ENCODE measurements around the gene VAV3.
"Not testable (repeated sequence)": the region's sequence is repeated elsewhere in the genome, so short reads cannot be mapped to it uniquely, and the experiment has no call there.

The VAV3 gene

DNA sequence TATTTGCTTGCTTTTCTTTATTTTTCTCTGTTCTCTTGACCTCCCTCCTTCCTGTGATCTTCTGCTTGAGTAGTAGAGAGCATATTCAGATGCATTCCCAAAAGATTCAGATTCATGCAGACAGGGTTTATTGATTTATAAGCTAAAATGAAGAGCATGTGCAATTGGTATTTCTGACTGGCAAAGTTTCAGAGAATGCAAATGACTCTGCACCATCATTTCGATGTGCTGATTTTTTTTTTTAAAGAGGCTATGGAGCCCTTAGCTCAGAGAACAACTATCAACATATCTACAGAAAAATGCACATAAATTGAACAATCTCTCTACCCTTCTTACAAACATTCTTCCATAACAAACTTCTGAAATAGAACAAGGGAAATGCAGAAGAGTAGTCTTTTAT is 312.0 kb downstream of the VAV3 start:
- no peak for DNase-seq (ENCODE audit: low read depth in 1 of 2, low spot score in 1 of 2)

DNA sequence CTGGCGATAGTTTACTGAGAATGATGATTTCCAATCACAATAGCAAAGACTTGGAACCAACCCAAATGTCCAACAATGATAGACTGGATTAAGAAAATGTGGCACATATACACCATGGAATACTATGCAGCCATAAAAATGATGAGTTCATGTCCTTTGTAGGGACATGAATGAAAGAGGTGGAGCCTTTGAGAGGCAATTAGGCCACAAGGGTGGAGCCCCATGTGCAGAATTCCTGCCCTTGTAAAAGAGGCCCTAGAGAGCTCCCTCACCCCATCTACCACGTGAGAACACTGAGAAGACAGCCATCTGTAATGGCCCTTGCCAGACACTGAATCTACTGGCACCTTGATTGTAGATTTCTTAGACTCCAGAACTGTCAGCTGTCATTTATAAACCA is 314.2 kb downstream of the VAV3 start:
- DNase-seq (ENCODE audit: low read depth in 1 of 2, low spot score in 1 of 2): not testable (repeated sequence)

DNA sequence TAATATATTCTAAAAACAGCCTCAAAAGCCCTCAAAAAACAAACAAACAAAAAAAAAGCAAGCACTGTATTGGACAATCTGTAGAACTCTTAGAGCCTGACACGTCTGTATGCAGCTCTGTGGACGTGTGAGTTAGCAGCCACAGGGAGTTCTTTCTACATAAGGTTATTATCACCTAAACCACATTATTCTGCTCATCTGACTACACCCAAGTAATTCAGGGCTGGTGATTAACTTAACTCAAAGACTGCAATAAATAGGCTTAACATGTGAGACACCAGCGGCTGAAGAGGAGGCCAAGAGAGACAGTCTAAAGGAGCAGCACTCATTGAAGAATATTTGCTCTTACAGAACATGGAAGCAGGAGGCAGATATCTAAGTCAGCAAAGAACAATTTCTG is 316.0 kb downstream of the VAV3 start:
- DNase-seq (ENCODE audit: low read depth in 1 of 2, low spot score in 1 of 2): no peak

DNA sequence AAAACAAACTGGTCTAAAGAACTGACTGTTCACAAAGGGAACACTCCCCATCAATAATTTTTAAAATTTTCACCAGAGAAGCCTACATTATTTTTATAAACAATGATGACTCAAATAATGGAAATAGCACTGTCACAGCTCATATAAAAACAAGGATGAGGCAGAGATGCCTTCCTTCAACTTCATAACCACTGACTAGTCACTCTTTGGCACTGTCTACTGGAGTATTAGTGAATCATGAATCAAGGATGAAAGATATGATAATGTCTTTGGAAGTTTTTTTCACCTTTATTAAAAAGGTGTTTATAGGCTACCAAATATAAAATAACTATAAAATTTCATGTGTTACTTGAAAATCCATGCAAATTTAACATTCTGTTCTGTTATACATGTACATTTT is 316.9 kb downstream of the VAV3 start:
- no peak for DNase-seq (ENCODE audit: low read depth in 1 of 2, low spot score in 1 of 2)

DNA sequence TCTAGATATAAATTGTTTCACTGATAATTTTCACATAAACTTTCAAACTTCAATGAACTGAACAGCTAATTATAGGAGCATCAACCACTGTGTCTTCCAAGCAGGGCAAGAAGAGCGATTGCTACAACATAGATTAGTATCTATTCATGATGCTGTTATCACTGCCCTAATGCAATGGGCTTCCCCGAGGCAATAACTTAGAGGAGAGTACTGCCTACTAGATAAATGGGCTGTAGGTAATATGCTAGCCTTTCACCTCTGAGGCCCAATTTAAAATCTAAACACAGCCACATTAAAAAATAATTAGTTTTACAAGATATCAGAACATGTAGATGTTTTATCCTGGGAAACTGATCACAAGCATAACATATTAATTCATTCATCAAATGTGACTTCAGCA is 318.0 kb downstream of the VAV3 start:
- no peak for DNase-seq (ENCODE audit: low read depth in 1 of 2, low spot score in 1 of 2)

DNA sequence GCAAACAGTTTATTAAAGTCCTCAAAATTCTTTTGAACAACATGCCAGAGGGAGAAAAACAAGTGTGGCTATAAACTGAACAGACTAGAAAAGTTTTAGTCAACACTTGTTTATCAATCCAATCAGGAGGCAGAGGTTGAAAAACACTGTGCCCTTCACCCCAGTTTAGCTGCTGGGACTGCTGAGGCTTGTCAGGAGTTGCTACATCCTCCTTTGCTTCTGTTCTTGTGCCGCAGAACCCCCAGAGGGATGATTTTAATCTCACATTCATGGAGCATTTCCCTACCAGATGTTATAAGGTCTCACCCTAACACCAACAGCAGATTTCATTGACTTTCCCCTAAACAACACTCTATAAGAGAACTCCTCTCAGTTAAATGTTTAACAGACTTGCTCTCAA is 321.2 kb downstream of the VAV3 start:
- no peak for DNase-seq (ENCODE audit: low read depth in 1 of 2, low spot score in 1 of 2)

DNA sequence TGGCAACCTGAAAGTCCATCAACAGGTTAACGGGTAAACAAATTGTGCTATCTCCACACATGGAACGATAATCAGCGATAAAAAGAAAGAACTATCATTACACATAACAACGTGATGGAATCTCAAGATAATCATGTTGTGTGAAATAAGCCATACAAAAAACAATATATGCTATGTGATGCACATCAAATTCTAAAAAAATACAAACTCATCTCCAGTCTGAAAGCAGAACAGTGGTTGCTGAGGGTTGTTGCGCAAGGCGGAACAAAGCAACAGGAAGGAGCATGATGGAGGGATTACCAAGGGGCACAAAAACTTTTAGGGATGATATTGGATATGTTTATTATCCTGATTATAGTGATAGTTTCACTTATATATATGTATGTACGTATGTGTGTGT is 324.8 kb downstream of the VAV3 start:
- DNase-seq (ENCODE audit: low read depth in 1 of 2, low spot score in 1 of 2): no peak

DNA sequence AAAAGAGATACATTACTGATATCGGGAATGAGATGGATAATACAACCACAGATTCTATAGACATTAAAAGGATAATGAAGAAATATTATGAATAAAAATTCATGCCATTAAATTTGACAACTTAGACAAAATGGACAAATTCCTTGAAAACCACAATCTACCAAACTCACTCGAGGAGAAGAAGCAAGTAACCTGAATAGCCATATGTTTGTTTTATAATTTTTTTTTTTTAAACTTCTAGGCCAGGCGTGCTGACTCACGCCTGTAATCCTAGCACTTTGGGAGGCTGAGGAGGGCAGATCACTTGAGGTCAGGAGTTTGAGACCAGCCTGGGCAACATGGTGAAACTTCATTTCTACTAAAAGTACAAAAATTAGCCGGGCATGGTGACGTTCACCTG is 327.9 kb downstream of the VAV3 start:
- DNase-seq (ENCODE audit: low read depth in 1 of 2, low spot score in 1 of 2): no peak

DNA sequence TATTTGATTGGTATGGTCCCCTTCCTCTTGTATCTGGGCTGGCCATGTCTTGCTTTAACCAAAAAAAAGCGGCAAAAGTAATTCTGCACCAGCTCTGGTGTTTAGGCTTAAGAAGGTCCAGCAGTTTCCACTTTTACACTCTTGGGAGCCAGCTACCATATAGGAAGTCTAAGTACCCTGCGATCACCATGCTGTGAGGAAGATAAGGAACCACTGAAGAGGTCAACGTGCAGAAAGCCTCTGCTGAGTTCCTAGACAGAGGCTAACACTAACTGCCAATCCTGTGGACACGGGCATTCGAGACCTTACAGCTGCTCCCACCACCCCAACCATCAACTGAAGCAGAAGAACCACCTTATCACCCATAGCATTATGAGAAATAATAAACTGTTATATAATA is 331.4 kb downstream of the VAV3 start:
- DNase-seq (ENCODE audit: low read depth in 1 of 2, low spot score in 1 of 2): no peak

DNA sequence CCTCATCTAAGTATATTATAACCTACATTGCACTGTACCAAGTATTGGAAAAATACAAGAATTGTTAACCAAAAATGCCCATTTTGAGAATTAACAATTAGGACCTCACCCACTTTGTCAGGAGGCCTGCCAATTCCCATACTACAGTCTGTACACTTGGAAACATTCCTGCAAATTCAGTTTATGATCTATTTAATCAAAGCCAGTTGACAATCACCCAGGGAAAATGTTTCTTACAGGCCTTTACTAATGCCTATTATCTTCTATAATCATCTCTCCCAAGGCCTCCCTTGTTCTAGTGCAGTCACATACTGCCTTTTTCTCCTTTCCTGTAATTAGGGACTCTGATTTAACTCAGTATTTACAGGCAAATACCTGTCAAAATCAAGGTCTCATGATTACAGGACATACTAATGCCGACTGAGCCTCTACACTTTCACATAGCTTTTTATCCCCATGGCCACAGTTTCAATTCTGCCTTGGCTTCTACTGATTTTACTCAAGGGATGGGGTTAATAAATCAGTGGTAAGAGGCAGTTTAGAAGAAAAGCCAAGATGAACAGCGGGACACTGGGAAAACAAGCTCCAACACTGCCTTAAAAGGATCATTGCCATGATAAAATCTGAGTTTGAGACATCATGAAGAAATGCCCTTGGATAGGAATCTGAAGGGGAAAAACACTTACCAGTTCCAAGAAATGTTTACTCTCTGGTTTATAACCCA is 338.7 kb downstream of the VAV3 start:
- no peak for DNase-seq (ENCODE audit: low read depth in 1 of 2, low spot score in 1 of 2)

DNA sequence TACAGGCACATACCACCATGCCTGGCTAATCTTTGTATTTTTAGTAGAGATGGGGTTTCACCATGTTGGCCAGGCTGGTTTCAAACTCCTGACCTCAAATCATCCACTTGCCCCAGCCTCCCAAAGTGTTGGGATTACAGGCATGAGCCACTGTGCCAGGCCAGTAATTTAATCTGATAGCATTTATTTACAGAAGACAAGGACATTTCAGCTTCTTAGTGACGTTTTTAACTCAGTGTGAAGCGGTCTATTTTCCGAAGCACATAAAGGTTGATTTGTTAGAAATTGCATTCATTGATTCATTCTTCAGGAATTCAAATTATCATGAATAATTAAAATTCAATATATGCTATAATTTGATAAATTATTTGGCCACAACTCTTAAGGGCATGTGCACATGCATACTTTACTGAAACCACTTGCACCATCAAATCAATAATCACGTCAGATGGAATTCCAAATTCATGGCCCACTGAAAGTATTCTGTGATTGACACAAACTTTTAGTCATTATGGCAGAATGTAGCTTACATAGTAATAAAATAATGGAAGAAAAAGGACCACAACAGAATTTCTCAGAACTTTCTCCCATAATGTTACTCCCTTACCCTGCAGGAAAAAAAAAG is 339.5 kb downstream of the VAV3 start:
- no peak for DNase-seq (ENCODE audit: low read depth in 1 of 2, low spot score in 1 of 2)

DNA sequence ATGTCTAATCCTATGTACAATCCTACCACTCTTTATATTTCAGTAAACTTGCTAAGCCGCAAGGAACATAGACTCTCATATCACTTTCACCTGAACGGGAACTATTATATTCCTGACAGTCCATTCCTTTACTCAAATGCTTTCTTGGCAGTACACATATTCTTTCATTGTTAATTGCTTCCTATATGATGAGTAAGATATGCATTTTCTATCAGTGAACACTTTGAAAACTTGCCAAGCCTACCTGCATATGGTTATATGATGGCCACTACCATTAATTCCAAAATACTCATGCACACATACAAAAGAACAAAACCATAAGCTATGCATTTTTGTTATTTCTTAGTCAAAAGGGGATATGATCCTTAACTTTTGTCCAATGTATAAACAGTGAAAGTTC is 341.5 kb downstream of the VAV3 start:
- no peak for DNase-seq (ENCODE audit: low read depth in 1 of 2, low spot score in 1 of 2)

DNA sequence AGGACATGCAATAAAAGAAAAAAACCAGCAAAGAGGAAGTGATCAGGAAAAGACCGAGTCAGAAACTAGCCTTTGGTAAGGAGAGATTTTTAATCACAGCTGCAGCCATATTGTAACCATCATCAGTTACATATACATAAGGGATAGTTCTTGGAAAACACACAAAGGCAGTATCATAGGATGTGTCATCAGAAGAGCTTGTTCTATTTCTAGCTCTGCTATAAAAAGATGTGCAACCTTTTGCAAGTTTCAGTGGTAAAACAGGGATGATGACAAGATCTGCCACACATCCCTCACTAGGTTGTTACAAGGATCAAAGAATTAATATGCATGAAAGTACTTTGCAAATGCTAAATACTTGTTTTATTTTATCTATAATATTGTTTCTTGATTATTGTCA is 342.0 kb downstream of the VAV3 start:
- no peak for DNase-seq (ENCODE audit: low read depth in 1 of 2, low spot score in 1 of 2)

DNA sequence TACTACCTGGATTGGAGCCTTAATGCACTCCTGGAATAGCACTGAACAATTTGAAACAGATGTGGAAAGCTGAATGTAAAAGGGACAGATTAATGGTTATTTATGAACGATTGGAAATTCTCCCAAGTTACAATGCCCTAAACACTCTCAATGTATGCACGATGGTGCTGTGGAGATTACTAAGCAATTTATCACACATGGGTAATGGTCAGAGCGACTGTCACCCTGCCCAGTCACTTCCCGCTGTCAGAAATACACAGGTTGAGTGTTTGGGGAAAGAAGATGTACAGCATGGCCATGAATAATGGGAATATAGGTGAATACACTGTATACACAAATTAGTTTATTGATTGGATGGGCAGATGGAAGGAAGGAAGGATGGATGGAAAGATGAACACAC is 342.4 kb downstream of the VAV3 start:
- no peak for DNase-seq (ENCODE audit: low read depth in 1 of 2, low spot score in 1 of 2)

DNA sequence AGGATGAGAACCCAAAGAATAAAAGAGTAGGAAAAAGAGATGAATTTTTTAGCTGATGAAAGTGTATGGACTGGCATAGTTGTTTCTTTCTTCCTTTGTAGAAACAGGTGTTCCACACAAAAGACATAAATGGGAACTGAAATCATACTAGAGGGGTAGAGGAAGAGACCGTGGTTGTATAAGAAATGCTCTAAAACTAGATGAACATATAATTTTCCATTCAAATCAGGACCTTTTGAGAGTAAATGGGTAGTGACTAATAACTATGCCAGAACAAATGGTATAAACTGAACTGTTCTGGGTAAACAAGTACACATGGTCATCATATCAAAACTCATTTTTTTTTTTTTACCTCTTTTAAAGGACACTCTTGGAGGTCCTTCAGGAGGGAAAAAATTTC is 344.2 kb downstream of the VAV3 start:
- no peak for DNase-seq (ENCODE audit: low read depth in 1 of 2, low spot score in 1 of 2)

DNA sequence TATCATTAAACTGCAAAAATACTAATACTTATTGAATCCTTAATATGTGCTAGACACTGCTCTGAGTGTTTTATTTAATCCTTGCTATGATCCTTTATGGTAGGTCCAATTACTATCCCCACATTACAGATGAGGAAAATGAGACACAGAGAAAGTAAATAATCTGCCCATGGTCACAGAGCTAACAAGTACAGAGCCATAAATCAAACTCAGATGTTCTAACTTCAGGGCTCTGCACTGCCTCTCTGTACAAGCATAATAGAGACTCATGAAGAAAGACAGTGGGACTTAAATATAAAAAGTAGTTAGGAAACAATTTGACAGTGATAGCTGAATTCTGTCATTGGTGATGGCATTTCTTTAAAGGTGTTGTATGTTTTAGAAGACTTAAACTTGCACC is 346.4 kb downstream of the VAV3 start:
- DNase-seq (ENCODE audit: low read depth in 1 of 2, low spot score in 1 of 2): no peak

DNA sequence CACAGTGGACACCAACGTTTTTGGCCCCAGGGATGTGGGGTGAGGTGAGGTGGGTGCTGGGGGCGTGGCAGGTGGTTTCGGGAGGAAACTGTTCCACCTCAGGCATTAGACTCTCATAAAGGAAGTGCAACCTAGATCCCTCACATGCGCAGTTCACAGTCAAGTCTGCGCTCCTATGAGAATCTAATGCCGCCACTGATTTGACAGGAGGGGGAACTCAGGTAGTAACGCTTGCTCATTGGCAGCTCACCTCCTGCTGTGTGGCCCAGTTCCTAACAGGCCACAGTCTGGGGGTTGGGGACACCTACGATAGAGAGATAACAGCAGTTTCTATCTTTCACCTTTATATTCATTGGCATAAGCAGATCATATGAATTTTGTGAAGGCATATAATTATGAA is 347.1 kb downstream of the VAV3 start:
- no peak for DNase-seq (ENCODE audit: low read depth in 1 of 2, low spot score in 1 of 2)

DNA sequence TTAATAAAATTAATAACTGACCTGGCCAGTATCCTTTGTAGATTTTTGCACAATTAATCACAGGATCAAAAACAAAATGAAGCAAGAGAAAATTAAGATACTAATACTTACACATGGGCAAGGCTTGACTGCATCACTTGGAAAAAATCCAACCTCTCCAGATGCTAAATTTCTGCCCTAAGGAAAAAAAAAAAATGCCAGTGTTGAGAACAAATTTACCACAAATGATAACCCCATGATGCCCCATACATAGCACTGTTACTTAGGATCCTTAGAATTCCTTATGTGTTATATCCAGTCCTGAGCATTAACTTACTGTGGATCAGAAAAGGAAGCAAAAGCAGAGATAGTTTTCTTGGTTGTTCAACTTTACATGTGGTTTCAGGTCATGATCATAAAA is 347.5 kb downstream of the VAV3 start:
- DNase-seq (ENCODE audit: low read depth in 1 of 2, low spot score in 1 of 2): no peak

DNA sequence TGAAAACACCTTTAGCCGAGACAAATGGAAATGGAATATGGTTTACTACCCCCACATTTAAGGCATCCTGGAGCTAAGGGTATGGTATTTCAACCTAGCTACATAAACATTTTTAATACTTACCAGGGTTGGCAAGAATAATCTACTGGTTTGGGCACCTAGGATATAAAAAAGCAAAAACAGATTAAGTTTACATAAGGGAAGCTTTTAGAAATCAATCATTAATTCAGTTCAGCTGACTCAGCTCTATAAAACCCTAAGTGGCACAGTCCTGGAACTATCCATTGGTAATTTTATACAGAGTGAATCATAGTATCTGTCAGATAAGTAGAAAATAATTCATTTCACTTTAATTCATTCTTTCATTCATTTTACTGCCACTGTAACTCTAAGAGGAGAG is 355.2 kb downstream of the VAV3 start:
- DNase-seq (ENCODE audit: low read depth in 1 of 2, low spot score in 1 of 2): no peak

DNA sequence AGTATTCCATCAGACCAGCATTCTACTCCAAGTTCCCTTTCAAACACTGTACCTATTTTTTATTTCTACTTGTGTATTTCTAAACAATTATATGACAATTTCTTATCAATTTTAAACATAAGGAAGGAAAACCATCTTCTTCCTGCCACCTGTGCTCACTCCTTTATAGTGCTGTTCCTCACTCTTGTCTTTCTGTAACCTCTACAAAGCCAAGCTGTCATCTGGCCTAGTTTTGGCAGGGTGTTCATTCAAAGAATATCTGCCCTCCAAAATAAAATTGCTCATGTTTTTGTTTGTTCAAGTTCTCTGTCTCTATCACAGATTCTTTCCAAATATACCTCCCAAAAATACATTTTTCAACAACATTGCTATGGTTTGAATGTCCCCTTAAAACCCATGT is 360.2 kb downstream of the VAV3 start:
- no peak for DNase-seq (ENCODE audit: low read depth in 1 of 2, low spot score in 1 of 2)

DNA sequence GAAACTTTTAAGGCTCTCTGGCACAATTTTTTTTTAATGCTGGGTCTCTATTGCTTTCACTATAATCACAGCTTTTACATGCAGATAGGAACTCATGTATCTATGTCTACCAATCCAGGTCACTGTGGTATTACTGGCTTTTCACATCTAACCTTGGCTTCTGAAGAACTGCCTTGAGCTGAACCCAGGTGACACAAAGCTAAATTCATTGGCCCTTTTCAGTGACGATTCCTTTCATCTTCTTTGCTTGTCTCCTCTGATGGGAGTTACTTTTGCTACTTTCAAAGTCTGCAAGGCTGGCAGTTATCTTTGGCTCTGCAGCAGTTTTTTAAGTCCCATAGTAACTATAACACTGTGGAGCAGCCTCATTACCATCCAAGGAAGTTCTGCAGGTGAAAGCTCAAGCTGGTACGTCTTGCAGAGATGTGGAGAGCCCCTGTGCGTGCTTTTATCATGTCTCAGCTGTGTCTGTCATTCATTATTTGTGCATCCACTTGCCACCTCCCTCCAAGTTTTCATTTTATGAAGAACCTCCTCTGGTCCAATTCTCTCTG is 364.3 kb downstream of the VAV3 start:
- no peak for DNase-seq (ENCODE audit: low read depth in 1 of 2, low spot score in 1 of 2)

DNA sequence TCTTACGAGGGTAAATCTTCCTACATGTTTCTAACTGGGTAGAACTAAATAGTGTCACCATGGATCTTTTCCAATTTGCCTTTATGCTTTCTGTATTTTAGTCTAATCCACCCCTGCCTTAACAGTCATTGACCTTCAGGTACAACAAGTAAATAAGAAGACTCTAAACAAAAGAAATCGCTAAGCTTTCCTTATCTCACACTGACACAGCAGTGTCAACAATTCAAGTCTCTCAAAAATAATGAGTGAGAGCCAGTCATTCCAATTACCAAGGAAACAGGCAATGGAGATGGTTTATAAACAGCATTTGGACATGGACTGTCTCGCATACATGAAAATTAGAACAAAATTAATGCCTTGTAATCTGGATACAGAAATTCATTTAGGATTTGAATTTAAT is 365.8 kb downstream of the VAV3 start:
- no peak for DNase-seq (ENCODE audit: low read depth in 1 of 2, low spot score in 1 of 2)

DNA sequence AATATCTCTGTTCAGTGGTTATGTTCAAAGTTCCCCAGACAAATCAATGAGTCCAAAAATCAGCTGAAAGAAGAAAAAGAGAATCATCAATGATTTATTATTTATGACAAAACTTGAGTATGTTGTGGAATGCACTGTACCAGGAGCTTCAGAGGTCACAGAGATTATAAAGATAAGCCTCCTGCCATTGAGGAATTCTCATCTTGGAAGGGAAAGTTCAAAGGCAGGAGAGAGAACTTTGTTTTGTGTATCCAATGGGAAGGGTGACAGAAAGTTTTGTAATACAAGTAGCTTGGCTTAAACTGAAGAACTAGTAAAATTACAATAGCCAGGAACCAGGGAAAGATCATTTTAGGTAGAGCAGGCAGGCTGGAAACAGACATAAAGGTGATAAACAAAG is 367.7 kb downstream of the VAV3 start:
- no peak for DNase-seq (ENCODE audit: low read depth in 1 of 2, low spot score in 1 of 2)
